B cell (primary cell): Measurements from ENCODE around the gene PWWP2B. TPM values are rescaled to one million over a fixed set of nuclear protein-coding genes. Genes with fewer than 3 reads are reported as not detected.

ENCODE experiments used
- ATAC-seq: fragments of 200-7000 bp; cut with Tn5 transposase; one replicate; pipeline ENCODE4 v1.10.0; 2021; ENCODE audit warnings: low read depth, mild to moderate bottlenecking, moderate number of reproducible peaks, moderate library complexity
- CTCF ChIA-PET: fragments of 350-600 bp; sonication (Branson Sonifier 250); formaldehyde crosslinking; loops from one replicate; lab custom pipeline; 2021; ENCODE audit warnings: antibody characterized with exemption, inconsistent platforms; lab: Charles Lee
- POLR2A ChIA-PET: fragments of 350-600 bp; sonication (Branson Sonifier 250); formaldehyde crosslinking; loops from one replicate; lab custom pipeline; 2021; ENCODE audit warnings: antibody characterized with exemption; lab: Charles Lee
- DNase-seq: peaks from one replicate; pipeline ENCODE4 v3.0.0; 2013
- H2AFZ ChIP-seq: 2 replicates; pipeline ENCODE4 v1.6.1; 2012; ENCODE audit warnings: mild to moderate bottlenecking, low read depth, low read length; ENCODE audit not compliant: insufficient read depth, poor library complexity, severe bottlenecking
- H3K27ac ChIP-seq, 2 donors: 1 replicate in 1 of 2; 2 replicates in 1 of 2; pipeline ENCODE4 v1.5.1; 2012 to 2013; ENCODE audit warnings: low read length in 2 of 2, mild to moderate bottlenecking in 2 of 2, moderate library complexity in 1 of 2
- H3K27me3 ChIP-seq, 4 experiments: fragments of 200-600 bp in 1 of 4; sonication (generic) in 1 of 4; replicated peaks in 1 of 4; 1 replicate in 2 of 4; 2 replicates in 2 of 4; pipeline versions ENCODE4 v1.6.1 to v1.7.0; 2013 to 2016; ENCODE audit warnings: low read length in 3 of 4, mild to moderate bottlenecking in 2 of 4, mixed read lengths in 1 of 4, moderate library complexity in 1 of 4; ENCODE audit not compliant: insufficient read depth in 4 of 4, control insufficient read depth in 3 of 4; ENCODE audit errors: control extremely low read depth in 1 of 4
- H3K36me3 ChIP-seq, 2 experiments: replicated peaks in 1 of 2; 1 replicate in 1 of 2; 2 replicates in 1 of 2; pipeline versions ENCODE4 v1.6.1 to v1.7.1; 2013; ENCODE audit warnings: low read length in 1 of 2; ENCODE audit not compliant: insufficient read depth in 2 of 2, control insufficient read depth in 1 of 2; ENCODE audit errors: control extremely low read depth in 1 of 2, extremely low read depth in 1 of 2
- H3K4me1 ChIP-seq, 2 donors: fragments of 200-600 bp in 1 of 2; sonication (generic) in 1 of 2; 1 replicate in 1 of 2; 2 replicates in 1 of 2; pipeline versions ENCODE4 v1.5.1 to v1.6.1; 2013 to 2017; ENCODE audit warnings: low read length in 2 of 2; ENCODE audit not compliant: control insufficient read depth in 2 of 2, insufficient read depth in 2 of 2
- H3K4me2 ChIP-seq: replicated peaks from 2 replicates; pipeline ENCODE3; 2012; ENCODE audit warnings: mild to moderate bottlenecking, low read depth, low read length; ENCODE audit not compliant: poor library complexity, severe bottlenecking
- H3K4me3 ChIP-seq, 5 experiments: fragments of 200-600 bp in 1 of 5; sonication (generic) in 1 of 5; 1 replicate in 3 of 5; 2 replicates in 2 of 5; pipeline versions ENCODE4 v1.5.1 to v1.7.0; 2011 to 2016; ENCODE audit warnings: low read length in 4 of 5, mild to moderate bottlenecking in 4 of 5, low read depth in 2 of 5, control low read depth in 1 of 5, moderate library complexity in 1 of 5; ENCODE audit not compliant: insufficient read depth in 1 of 5; ENCODE audit errors: control extremely low read depth in 1 of 5, extremely low read depth in 1 of 5
- H3K79me2 ChIP-seq: fragments of 200-600 bp; sonication (generic); one replicate; pipeline ENCODE4 v1.6.0; 2016; ENCODE audit warnings: low read length; ENCODE audit not compliant: control insufficient read depth, insufficient read depth
- H3K9ac ChIP-seq: fragments of 200-600 bp; sonication (generic); 2 replicates; pipeline ENCODE4 v1.6.1; 2017; ENCODE audit warnings: mild to moderate bottlenecking, low read length, moderate library complexity
- H3K9me3 ChIP-seq, 3 donors: one replicate each; pipeline versions ENCODE4 v1.6.1 to v1.7.1; 2013; ENCODE audit warnings: low read length in 2 of 3; ENCODE audit not compliant: control insufficient read depth in 2 of 3, insufficient read depth in 1 of 3; ENCODE audit errors: control extremely low read depth in 1 of 3
- H4K20me1 ChIP-seq: 2 replicates; pipeline ENCODE4 v1.6.0; 2012; ENCODE audit warnings: mild to moderate bottlenecking, low read length; ENCODE audit not compliant: insufficient read depth, control insufficient read depth, poor library complexity, severe bottlenecking
- H3K27ac Mint-ChIP-seq: one replicate; pipeline ENCODE4 v1.8.0; 2021; ENCODE audit warnings: mixed read lengths
- H3K27me3 Mint-ChIP-seq: one replicate; pipeline ENCODE4 v1.8.0; 2021; ENCODE audit warnings: mixed read lengths
- H3K4me1 Mint-ChIP-seq: one replicate; pipeline ENCODE4 v1.8.0; 2021; ENCODE audit warnings: mixed read lengths
- H3K4me3 Mint-ChIP-seq: one replicate; pipeline ENCODE4 v1.8.0; 2021; ENCODE audit warnings: mixed read lengths
- H3K9me3 Mint-ChIP-seq: one replicate; pipeline ENCODE4 v1.8.0; 2022; ENCODE audit warnings: mixed read lengths; ENCODE audit not compliant: insufficient read depth
- EZH2 ChIP-seq: IDR thresholded peaks from 2 replicates; pipeline ENCODE4 v1.6.1; 2012; ENCODE audit warnings: borderline replicate concordance, low read depth, mild to moderate bottlenecking, moderate library complexity, low read length; ENCODE audit not compliant: insufficient read depth, poor library complexity, severe bottlenecking
- WGBS: methylation state at CpG from one replicate; pipeline ENCODE4 v1.1.5; 2013; ENCODE audit warnings: missing lambda C conversion rate; ENCODE audit not compliant: insufficient coverage; 5-methylcytosine and 5-hydroxymethylcytosine counted together
- intact Hi-C: fragments of 100-400 bp; cut with micrococcal nuclease; formaldehyde crosslinking; loops from one replicate; pipeline ENCODE4 v1.10.0; 2022
- polyA plus RNA-seq: library from polyadenylated mRNA; depleted of rRNA; stranded (reverse); fragments of >200 nt; gene quantifications from 2 replicates; pipeline ENCODE4 v1.2.3, GENCODE V29; 2012
- total RNA-seq, 2 donors: library from RNA; stranded (reverse); fragments of 120-200 nt in 1 of 2; gene quantifications; 1 replicate in 1 of 2; 2 replicates in 1 of 2; pipeline versions ENCODE4 v1.2.3 to v1.2.4, GENCODE V29; 2013 to 2022
- TF ChIP-seq, protein P1 (sequence below): fragments of 200-600 bp; IDR thresholded peaks from one replicate; pipeline ENCODE4 v1.8.0; 2022; ENCODE audit warnings: antibody characterized with exemption, mild to moderate bottlenecking

The PWWP2B gene
- total and polyA plus RNA-seq, 2 donors (not counting 1 experiment from before 2014, with no cell fraction given) = 13.6 to 34.4 TPM

DNA sequence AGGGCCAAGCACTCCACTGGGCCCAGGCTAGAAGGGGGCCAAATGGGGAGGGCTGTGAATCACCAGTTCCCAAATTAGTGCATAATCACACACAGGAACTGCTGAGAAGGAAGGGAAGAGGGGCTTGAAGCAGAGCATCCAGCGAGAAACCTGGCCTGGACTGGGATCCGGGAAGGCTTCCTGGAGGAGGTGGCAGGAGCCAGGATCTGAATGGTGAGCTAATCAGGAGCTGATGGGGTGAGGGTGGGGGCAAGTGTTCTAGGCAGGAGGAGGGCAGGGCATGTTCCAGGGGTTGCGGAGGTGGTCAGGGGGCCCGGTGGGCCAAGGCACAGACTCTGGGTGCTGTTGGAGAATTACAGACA is 12.6 kb downstream of the PWWP2B start:
- H3K27me3 ChIP-seq = no peaks in the 10 kb centered on the region
- no peak for ATAC-seq
- no peak overlapping the region for H3K4me2 ChIP-seq
- no peak overlapping the region for H3K9ac ChIP-seq
- DNase-seq = no peak
- intact Hi-C loops = no loop called here
- no peak overlapping the region for H3K27ac ChIP-seq
- no peak overlapping the region for H3K4me3 Mint-ChIP-seq
- no peaks in the 10 kb centered on the region for H3K9me3 Mint-ChIP-seq
- H3K79me2 ChIP-seq = peaks cover 78% of the 10 kb centered on the region
- H3K4me1 Mint-ChIP-seq = peaks cover 31% of the 10 kb centered on the region
- H3K4me1 ChIP-seq = peaks cover 29 to 44% of the 10 kb centered on the region in 2 donors
- H3K27ac Mint-ChIP-seq = no peak overlapping the region
- peaks cover 0 to 30% of the 10 kb centered on the region in 2 experiments for H3K36me3 ChIP-seq
- CTCF ChIA-PET = interaction anchor here (1.6 kb wide), 1 partner anchor 35 kb away, joined by 5 read pairs; no protein-coding TSS in a partner anchor
- POLR2A ChIA-PET = no interaction called here
- H3K27me3 Mint-ChIP-seq = no peaks in the 10 kb centered on the region
- 82% methylated on average over 2 of the region's 4 CpGs for WGBS
- no peak overlapping the region for H3K4me3 ChIP-seq
- TF ChIP-seq, protein P1, sequence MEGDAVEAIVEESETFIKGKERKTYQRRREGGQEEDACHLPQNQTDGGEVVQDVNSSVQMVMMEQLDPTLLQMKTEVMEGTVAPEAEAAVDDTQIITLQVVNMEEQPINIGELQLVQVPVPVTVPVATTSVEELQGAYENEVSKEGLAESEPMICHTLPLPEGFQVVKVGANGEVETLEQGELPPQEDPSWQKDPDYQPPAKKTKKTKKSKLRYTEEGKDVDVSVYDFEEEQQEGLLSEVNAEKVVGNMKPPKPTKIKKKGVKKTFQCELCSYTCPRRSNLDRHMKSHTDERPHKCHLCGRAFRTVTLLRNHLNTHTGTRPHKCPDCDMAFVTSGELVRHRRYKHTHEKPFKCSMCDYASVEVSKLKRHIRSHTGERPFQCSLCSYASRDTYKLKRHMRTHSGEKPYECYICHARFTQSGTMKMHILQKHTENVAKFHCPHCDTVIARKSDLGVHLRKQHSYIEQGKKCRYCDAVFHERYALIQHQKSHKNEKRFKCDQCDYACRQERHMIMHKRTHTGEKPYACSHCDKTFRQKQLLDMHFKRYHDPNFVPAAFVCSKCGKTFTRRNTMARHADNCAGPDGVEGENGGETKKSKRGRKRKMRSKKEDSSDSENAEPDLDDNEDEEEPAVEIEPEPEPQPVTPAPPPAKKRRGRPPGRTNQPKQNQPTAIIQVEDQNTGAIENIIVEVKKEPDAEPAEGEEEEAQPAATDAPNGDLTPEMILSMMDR = no peak
- TF ChIP-seq EZH2 = no peak
- H3K9me3 ChIP-seq = no peaks in the 10 kb centered on the region
- H2AFZ ChIP-seq = no peak overlapping the region
- peaks cover 27% of the 10 kb centered on the region for H4K20me1 ChIP-seq

GRCh38 chr10:132410056-132410778 is 13.2 kb downstream of the PWWP2B start:
- CTCF ChIA-PET = interaction anchor here (1.6 kb wide), 1 partner anchor 34 kb away, joined by 5 read pairs; no protein-coding TSS in a partner anchor
- Histone ChIP-seq H2AFZ (no peak overlapping the region), H3K4me1 (peaks cover 29 to 44% of the 10 kb centered on the region in 2 donors), H3K4me3 (no peak overlapping the region), H3K9me3 (no peaks in the 10 kb centered on the region), H3K4me2 (no peak overlapping the region), H3K27me3 (no peaks in the 10 kb centered on the region), H3K9ac (no peak overlapping the region), H3K27ac (no peak overlapping the region), H3K36me3 (peaks cover 0 to 30% of the 10 kb centered on the region in 2 experiments), H4K20me1 (peaks cover 27% of the 10 kb centered on the region), H3K79me2 (peaks cover 84% of the 10 kb centered on the region)
- intact Hi-C loops = no loop called here
- 95% methylated on average over 27 of the region's 28 CpGs for WGBS
- Mint-ChIP-seq H3K27me3 (no peaks in the 10 kb centered on the region), H3K4me1 (peaks cover 35% of the 10 kb centered on the region), H3K9me3 (no peaks in the 10 kb centered on the region), H3K27ac (no peak overlapping the region), H3K4me3 (no peak overlapping the region)
- no peak for ATAC-seq
- no peak for DNase-seq
- TF ChIP-seq EZH2 = no peak
- TF ChIP-seq, protein P1 = no peak
- POLR2A ChIA-PET = interaction anchor here (1.4 kb wide), 1 partner anchor 8 kb away, joined by 3 read pairs; no protein-coding TSS in a partner anchor
